ENCODE measurements around the gene PPP1R3D.
"Not testable (repeated sequence)": the region's sequence is repeated elsewhere in the genome, so short reads cannot be mapped to it uniquely, and the experiment has no call there.

The PPP1R3D gene

GRCh38 chr20:59940129-59940955 is at the start of gene PPP1R3D, which contains the start of gene FAM217B:
Gene PPP1R3D, minus strand, starts transcription at chr20:59940305. Its CDS starts 374 bp downstream, at chr20:59939931.
Gene FAM217B, plus strand, starts transcription at chr20:59940389. Its CDS starts 3,555 bp downstream, at chr20:59943944.
- DNase-seq: peak; percentile 91

- no peak for DNase-seq
Measured at GRCh38 chr20:59988141-59988540, 48.0 kb upstream of the PPP1R3D start.

GRCh38 chr20:59987135-59987534 is 47.0 kb upstream of the PPP1R3D start:
- DNase-seq: no peak

- DNase-seq: no peak
Measured at GRCh38 chr20:59985864-59986263, 45.8 kb upstream of the PPP1R3D start.

GRCh38 chr20:59985164-59985563 is 45.1 kb upstream of the PPP1R3D start:
- no peak for DNase-seq

GRCh38 chr20:59984541-59984940 is 44.4 kb upstream of the PPP1R3D start:
- no peak for DNase-seq

GRCh38 chr20:59983076-59983475 is 43.0 kb upstream of the PPP1R3D start:
- DNase-seq: no peak

GRCh38 chr20:59977086-59977485 is 37.0 kb upstream of the PPP1R3D start:
- DNase-seq: no peak

GRCh38 chr20:59976156-59976782 is 36.2 kb upstream of the PPP1R3D start:
- no peak for DNase-seq

GRCh38 chr20:59972037-59972801 is 32.1 kb upstream of the PPP1R3D start:
- DNase-seq: no peak

GRCh38 chr20:59971428-59971827 is 31.3 kb upstream of the PPP1R3D start:
- no peak for DNase-seq

- DNase-seq: no peak
Measured at GRCh38 chr20:59966428-59966827, 26.3 kb upstream of the PPP1R3D start.

- no peak for DNase-seq
Measured at GRCh38 chr20:59962155-59962554, 22.1 kb upstream of the PPP1R3D start.

- no peak for DNase-seq
Measured at GRCh38 chr20:59961423-59961822, 21.3 kb upstream of the PPP1R3D start.

- no peak for DNase-seq
Measured at GRCh38 chr20:59958626-59959025, 18.5 kb upstream of the PPP1R3D start.

- no peak for DNase-seq
Measured at GRCh38 chr20:59958123-59958522, 18.0 kb upstream of the PPP1R3D start, which contains the start of gene CDH26. Gene CDH26, plus strand, starts transcription at chr20:59958423. Its CDS starts 304 bp downstream, at chr20:59958727.

GRCh38 chr20:59957568-59957967 is 17.5 kb upstream of the PPP1R3D start:
- DNase-seq: not testable (repeated sequence)

- DNase-seq: no peak
Measured at GRCh38 chr20:59955131-59955796, 15.2 kb upstream of the PPP1R3D start.

- DNase-seq: no peak
Measured at GRCh38 chr20:59954718-59955117, 14.6 kb upstream of the PPP1R3D start.

GRCh38 chr20:59949911-59950310 is 9.8 kb upstream of the PPP1R3D start:
- DNase-seq: no peak

- no peak for DNase-seq
Measured at GRCh38 chr20:59948828-59949720, 9.0 kb upstream of the PPP1R3D start.

- DNase-seq: no peak
Measured at GRCh38 chr20:59948212-59948611, 8.1 kb upstream of the PPP1R3D start.

All from stimulated activated CD4-positive, alpha-beta T cell treated with anti-CD3 and anti-CD28 coated beads, Interleukin-1b, Interleukin-23, amount 100 ng/mL, for 48 hours (primary cell).